PC-9 (cell line): ENCODE results near the gene IGFLR1.

Source experiments
- CTCF ChIP-seq: fragments of 200-600 bp; sonication (generic); conservative IDR thresholded peaks from 2 replicates; pipeline ENCODE4 v1.6.1; 2017; ENCODE audit warnings: mixed run types, antibody characterized with exemption, mild to moderate bottlenecking, moderate library complexity
- EZH2 ChIP-seq: fragments of 200-600 bp; sonication (generic); IDR thresholded peaks from 2 replicates; pipeline ENCODE4 v1.8.0; 2017; ENCODE audit warnings: antibody characterized with exemption, low read depth

GRCh38 chr19:35773020-35773806, 31.0 kb upstream of the IGFLR1 start:
- TF ChIP-seq CTCF (no peak), EZH2 (no peak)
